Measurements from ENCODE around the gene CDKN1A.
"Not testable (repeated sequence)": the region's sequence is repeated elsewhere in the genome, so short reads cannot be mapped to it uniquely, and the experiment has no call there.

Gene CDKN1A

GRCh38 chr6:36722879-36723278 is 44.4 kb downstream of the CDKN1A start:
- FAIRE-seq = no peak

GRCh38 chr6:36723992-36724391 is 45.5 kb downstream of the CDKN1A start:
- not testable (repeated sequence) for FAIRE-seq

GRCh38 chr6:36724514-36725390 is 46.2 kb downstream of the CDKN1A start:
- no peak for FAIRE-seq

- FAIRE-seq = no peak
Measured at GRCh38 chr6:36725581-36725980, 47.1 kb downstream of the CDKN1A start.

DNA sequence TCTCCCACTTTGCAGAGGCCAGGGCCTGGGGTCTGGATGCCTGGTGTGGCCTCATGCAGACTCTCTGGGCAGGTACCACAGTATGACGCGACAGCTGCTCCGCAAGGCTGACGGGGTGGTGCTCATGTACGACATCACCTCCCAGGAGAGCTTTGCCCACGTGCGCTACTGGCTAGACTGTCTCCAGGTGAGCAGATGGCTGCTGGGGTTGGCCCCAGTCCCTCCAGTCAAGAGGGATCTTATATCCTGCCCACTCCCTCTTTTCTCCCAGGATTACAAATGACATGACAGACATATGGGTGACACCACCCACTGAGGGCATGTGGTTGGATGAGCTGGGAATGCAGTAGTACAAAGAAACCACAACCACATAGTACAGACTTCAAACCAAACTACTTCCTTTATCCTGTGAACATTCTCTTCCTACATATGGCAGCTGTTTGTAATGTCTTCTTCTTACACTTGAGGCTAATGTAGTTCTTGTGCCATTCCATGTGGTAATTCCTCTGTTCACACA is 49.0 kb downstream of the CDKN1A start:
- FAIRE-seq = no peak

DNA sequence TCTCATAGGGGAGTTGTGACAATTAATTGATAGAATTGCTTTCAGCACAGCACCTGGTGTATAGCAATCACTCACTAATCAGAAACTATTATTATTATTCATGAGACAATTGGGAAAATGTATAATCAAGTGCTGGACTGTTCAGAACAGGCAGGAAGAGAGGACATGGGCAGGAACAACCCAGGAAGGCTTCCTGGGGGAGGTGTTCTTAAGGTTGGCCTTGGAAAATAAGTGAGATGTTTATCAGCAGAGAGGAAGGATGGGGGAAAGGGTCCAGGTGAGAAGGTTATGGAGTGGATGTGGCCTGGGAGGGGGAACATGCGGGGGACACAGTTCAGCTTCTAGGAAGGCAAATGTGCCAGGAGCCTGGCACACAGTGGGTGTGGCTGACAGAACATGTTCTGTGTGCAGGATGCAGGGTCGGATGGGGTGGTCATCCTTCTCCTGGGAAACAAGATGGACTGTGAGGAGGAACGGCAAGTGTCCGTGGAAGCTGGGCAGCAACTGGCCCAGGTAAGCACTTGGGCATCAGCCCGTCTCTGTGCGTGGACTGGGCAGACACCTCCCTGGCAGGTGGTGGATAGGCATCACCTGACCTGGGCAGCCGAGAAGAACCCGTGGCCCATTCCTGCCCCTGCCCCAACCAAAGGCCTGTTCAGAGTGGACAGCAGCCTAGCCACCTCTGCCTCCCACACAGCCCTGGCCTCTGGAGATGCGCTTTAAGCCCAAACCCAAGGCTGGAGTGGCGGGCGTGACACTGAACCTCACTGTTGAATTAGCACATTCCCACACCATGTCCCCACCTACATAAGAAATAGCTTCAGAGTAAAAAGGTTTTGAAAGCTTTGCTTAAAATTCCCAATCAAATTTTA is 50.0 kb downstream of the CDKN1A start:
- FAIRE-seq = no peak

GRCh38 chr6:36729161-36729524 is 50.6 kb downstream of the CDKN1A start:
- FAIRE-seq = no peak

- FAIRE-seq = no peak
Measured at GRCh38 chr6:36730424-36731380, 52.2 kb downstream of the CDKN1A start.

DNA sequence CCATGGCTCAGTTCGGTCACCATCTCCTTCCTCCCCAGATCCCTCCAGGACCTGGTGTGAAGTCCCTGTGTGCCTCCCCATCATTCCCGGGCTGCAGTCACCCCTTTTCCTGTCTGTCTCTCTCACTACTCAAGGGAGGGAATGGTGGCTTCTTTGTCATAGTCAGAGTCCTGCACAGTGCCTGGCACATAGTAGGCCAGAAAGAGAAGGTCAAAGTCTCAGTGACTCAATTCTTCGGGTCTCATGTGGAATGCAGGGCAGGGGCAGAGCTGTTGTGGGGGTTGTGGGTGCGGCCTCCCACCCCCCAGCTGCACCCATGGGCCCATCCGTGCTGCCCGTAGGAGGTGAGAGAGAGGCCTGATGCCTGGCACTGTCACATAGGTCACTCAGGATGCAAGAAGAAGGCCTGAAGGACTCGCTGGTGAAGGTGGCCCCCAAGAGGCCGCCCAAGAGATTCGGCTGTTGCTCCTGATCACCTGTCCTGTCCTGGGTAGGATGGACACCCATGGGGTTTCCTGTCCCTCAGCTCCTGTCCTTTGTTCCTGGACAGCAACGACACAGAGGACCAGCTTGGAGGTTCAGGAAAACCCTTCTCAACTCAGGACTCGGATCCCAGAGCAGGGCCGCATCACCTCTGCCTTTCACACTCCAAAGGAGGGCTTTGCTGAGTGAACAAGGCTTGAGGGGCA is 53.3 kb downstream of the CDKN1A start:
- no peak for FAIRE-seq

DNA sequence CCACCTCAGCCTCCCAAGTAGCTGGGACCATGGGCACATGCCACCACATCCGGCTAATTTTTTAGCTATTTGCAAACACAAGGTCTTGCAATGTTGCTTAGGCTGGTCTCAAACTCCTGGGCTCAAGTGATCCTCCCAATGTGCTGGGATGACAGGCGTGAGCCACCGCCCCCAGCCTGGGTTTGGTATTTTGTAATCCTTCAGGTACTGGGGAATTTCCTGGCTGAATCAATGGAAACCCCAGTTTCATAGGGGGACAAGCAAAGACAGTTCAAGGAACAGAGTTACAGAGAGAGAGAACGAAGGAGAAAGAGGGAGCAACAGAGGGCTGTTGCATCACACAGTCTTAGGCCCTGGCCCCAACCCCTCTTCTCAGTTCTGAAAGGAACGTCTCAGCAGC is 54.8 kb downstream of the CDKN1A start:
- FAIRE-seq = no peak

DNA sequence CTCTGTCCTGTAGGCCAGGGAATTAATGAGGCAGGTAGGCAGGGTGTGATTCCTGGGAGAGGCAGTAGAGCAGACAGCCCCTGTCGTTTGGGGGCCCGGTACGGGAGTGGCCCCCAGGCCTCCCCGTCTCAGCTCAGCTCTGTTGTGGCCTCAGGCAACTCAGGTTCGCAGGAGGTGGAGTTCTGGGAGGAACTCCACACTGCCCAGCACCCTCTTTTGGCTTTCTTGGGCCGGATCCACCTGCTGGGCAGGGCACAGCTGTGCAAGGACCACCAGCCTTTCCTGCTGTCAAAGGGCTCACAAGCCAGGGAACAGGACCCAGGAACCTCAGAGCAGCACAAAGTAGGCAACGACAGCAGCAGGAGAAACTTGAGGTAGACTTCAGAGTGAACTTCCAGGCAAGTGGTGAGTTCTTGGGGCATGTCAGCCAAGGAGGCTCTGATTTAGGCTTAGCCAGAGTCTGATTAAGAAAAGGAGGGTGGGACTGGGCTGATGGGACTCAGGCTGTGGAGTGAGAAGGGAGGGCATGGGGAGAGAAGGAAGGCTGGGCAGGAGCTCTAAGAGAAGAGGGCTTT is 56.1 kb downstream of the CDKN1A start:
- no peak for FAIRE-seq

- no peak for FAIRE-seq
Measured at GRCh38 chr6:36735110-36736071, 56.9 kb downstream of the CDKN1A start.

Data from A204.1 (cell line).